ENCODE measurements around the gene INS. TPM values are rescaled to one million over a fixed set of nuclear protein-coding genes. Genes with fewer than 3 reads are reported as not detected.
"Not testable (repeated sequence)": the region's sequence is repeated elsewhere in the genome, so short reads cannot be mapped to it uniquely, and the experiment has no call there.

Gene INS
- total RNA-seq, 2 experiments from 2014 or later: not detected

DNA sequence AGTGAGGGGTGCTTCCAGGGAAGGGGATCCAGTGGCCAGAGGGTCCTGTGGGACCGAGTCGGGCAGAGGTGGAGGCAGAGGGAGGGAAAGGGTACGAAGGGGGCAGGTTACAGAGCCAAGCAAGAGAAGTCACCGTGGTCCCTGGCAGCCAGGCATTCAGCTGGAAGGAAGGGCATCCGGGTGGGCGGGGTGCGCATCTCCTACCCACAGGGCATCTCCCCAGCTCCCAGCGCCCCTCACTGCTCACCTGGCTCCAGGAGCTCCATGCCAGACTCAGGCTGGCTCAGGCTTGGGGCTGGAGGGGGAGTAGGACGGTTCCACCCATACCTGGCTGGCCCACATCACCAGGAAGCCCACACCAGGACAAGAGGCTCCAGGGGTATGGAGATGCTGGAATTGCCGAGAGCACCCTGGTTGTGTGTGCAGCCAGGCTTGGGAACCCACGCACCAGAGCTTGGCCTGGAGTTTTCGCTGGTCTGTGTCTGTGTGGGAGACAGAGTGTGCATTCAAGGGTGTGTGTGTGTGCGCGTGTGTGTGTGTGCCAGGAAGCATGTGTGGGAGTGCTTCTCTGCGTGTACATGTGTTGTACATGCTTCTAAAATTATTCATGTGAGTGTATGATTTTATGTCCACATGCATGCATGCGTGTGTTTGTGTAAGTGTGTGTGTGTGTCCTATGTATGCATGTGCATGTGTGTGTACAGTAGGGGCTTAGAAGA, 17.2 kb upstream of the INS start:
- CTCF ChIA-PET: interaction anchor here (0.6 kb wide), 1 partner anchor 763 kb away, joined by 3 read pairs; no protein-coding TSS in a partner anchor
- POLR2A ChIA-PET; H3K36me3 Mint-ChIP-seq (ENCODE audit: low read depth); H3K4me1 Mint-ChIP-seq; DNase-seq; H3K27me3 Mint-ChIP-seq; intact Hi-C loops (cut with DNase I, micrococcal nuclease); ATAC-seq; H3K27ac Mint-ChIP-seq; H3K9me3 Mint-ChIP-seq (ENCODE audit: low read depth); H3K4me3 Mint-ChIP-seq: not testable (repeated sequence)

GRCh38 chr11:2177076-2177475, 16.1 kb upstream of the INS start:
- DNase-seq: no peak
- Mint-ChIP-seq H3K36me3 (ENCODE audit: low read depth) (no peaks in the 10 kb centered on the region), H3K9me3 (ENCODE audit: low read depth) (no peaks in the 10 kb centered on the region), H3K4me3 (no peak overlapping the region), H3K27ac (no peak overlapping the region), H3K27me3 (no peaks in the 10 kb centered on the region), H3K4me1 (no peaks in the 10 kb centered on the region)
- ChIA-PET POLR2A (no interaction called here), CTCF (no interaction called here)
- ATAC-seq: no peak
- intact Hi-C loops (cut with DNase I, micrococcal nuclease): no loop called here

- intact Hi-C loops (cut with DNase I, micrococcal nuclease): no loop called here
- DNase-seq (no peak), ATAC-seq (no peak)
- no peaks in the 10 kb centered on the region for H3K9me3 Mint-ChIP-seq (ENCODE audit: low read depth)
- ChIA-PET POLR2A (no interaction called here), CTCF (no interaction called here)
- no peak overlapping the region for H3K27ac Mint-ChIP-seq
- no peak overlapping the region for H3K4me3 Mint-ChIP-seq
- no peaks in the 10 kb centered on the region for H3K27me3 Mint-ChIP-seq
- H3K36me3 Mint-ChIP-seq (ENCODE audit: low read depth): no peaks in the 10 kb centered on the region
- no peaks in the 10 kb centered on the region for H3K4me1 Mint-ChIP-seq
Measured at GRCh38 chr11:2176389-2176900, 15.4 kb upstream of the INS start.

DNA sequence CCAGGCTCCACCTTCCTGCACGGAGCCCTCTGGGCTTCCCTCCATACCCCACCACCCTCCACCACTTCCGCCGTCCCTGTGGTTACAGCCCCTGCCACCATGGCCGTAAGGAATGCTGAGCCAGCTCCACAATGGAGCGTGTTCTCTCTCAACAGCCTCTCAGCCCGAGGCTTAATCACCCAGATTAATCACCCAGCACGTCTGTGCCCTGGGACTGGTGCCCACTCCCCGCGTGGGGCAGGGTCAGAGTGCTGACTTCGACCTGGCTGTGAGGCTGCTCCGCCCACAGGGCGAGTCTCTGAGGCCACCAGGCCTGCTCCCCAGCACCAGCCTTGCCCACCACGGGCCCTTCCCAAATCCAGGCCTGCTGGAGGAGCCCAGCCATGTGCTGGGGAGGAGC, 14.7 kb upstream of the INS start:
- Mint-ChIP-seq H3K4me3 (no peak overlapping the region), H3K9me3 (ENCODE audit: low read depth) (no peaks in the 10 kb centered on the region), H3K4me1 (no peaks in the 10 kb centered on the region), H3K36me3 (ENCODE audit: low read depth) (no peaks in the 10 kb centered on the region), H3K27me3 (no peaks in the 10 kb centered on the region), H3K27ac (no peak overlapping the region)
- ChIA-PET CTCF (no interaction called here), POLR2A (no interaction called here)
- intact Hi-C loops (cut with DNase I, micrococcal nuclease): no loop called here
- DNase-seq (no peak), ATAC-seq (no peak)

DNA sequence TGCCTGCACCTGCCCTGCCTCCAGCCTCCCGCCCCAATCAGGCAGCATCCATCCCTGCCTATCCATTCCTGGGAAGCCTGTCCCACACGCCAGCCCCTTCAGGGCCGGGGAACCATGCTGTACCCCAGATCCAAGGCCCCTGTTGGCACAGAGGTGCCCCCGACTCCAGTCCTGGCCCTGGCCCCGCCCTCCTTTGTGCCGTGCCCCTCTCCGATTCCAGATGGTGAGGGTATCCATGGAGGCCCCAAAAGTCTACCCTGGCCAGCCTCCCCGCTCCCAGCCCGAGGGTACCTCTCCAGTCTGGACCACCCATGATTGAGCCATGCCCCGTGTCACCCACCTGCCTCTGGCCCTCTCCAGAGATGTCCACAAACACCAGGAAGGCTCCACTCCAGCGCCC, 13.4 kb upstream of the INS start:
- ChIA-PET POLR2A (no interaction called here), CTCF (no interaction called here)
- ATAC-seq (no peak), DNase-seq (no peak)
- H3K4me1 Mint-ChIP-seq: no peaks in the 10 kb centered on the region
- no peaks in the 10 kb centered on the region for H3K27me3 Mint-ChIP-seq
- H3K4me3 Mint-ChIP-seq: no peak overlapping the region
- no peaks in the 10 kb centered on the region for H3K9me3 Mint-ChIP-seq (ENCODE audit: low read depth)
- no peaks in the 10 kb centered on the region for H3K36me3 Mint-ChIP-seq (ENCODE audit: low read depth)
- no peak overlapping the region for H3K27ac Mint-ChIP-seq
- intact Hi-C loops (cut with DNase I, micrococcal nuclease): no loop called here

- Mint-ChIP-seq H3K4me1 (no peaks in the 10 kb centered on the region), H3K4me3 (no peak overlapping the region), H3K27me3 (no peaks in the 10 kb centered on the region), H3K9me3 (ENCODE audit: low read depth) (no peaks in the 10 kb centered on the region), H3K36me3 (ENCODE audit: low read depth) (no peaks in the 10 kb centered on the region), H3K27ac (no peak overlapping the region)
- intact Hi-C loops (cut with DNase I, micrococcal nuclease): no loop called here
- CTCF ChIA-PET: no interaction called here
- POLR2A ChIA-PET: no interaction called here
- DNase-seq (no peak), ATAC-seq (no peak)
Measured at GRCh38 chr11:2173761-2174160, 12.8 kb upstream of the INS start.

DNA sequence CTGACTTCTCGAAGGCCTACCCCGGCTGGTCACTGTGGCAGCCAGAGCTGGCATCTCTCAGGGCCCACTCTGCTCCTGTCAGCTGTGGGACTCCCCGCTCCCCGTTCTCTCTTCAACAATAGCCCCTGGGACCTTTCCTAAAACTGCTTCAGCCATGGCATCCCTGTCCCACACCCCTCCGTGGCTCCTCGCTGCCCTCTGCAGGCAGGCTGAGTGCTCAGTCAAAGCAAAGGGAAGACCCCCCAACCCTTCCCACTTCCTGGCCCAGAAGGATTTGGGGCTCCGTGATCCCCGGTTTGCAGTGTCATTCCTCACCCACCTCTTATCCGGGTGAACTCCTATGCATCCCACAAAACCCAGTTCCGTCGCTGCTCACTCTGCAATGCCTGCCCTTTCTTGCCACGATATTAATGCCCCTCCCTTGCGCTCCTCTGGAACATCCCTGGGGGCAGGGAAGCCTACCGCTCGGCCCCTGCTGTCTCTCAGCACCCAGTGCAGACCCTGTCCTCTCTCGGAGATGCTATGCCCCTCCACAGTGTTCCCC, 12.2 kb upstream of the INS start:
- intact Hi-C loops (cut with DNase I, micrococcal nuclease): no loop called here
- CTCF ChIA-PET: no interaction called here
- no peak for ATAC-seq

DNA sequence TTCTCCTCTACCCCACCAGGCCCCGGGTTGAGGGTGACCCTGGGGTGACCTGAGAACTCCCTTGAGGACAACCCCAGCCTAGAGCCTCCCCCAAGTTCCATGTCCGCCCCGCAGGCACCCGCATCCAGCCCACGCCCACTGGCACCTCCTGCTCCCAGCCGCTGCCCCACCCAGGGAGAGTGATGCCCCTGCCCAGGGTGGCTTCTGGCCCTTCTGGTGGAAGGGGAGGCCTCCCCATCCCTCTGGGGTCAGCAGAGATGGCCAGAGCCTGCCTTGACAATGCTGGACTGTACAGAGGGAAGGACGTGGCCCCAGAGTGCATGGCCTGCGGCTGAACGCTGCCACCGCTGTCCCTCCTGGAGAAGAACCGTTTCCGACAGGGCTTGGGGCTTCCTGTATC, 11.7 kb upstream of the INS start:
- intact Hi-C loops (cut with DNase I, micrococcal nuclease): no loop called here
- H3K9me3 Mint-ChIP-seq (ENCODE audit: low read depth): no peaks in the 10 kb centered on the region
- CTCF ChIA-PET: no interaction called here
- no peak overlapping the region for H3K4me3 Mint-ChIP-seq
- ATAC-seq (no peak), DNase-seq (no peak)
- POLR2A ChIA-PET: no interaction called here
- H3K4me1 Mint-ChIP-seq: no peaks in the 10 kb centered on the region
- peaks cover 3% of the 10 kb centered on the region for H3K27me3 Mint-ChIP-seq
- no peak overlapping the region for H3K27ac Mint-ChIP-seq
- no peaks in the 10 kb centered on the region for H3K36me3 Mint-ChIP-seq (ENCODE audit: low read depth)

More for the DNA sequence above, 12.2 kb upstream of the INS start:
- H3K9me3 Mint-ChIP-seq (ENCODE audit: low read depth): no peaks in the 10 kb centered on the region
- H3K4me3 Mint-ChIP-seq: no peak overlapping the region
- H3K36me3 Mint-ChIP-seq (ENCODE audit: low read depth): no peaks in the 10 kb centered on the region
- no peak overlapping the region for H3K27ac Mint-ChIP-seq
- no peaks in the 10 kb centered on the region for H3K4me1 Mint-ChIP-seq
- POLR2A ChIA-PET: no interaction called here
- peak; percentile 48 for DNase-seq
- no peaks in the 10 kb centered on the region for H3K27me3 Mint-ChIP-seq

GRCh38 chr11:2171591-2172003, 10.6 kb upstream of the INS start, which contains the start of gene TH:
TSS of gene TH (minus strand) at chr11:2171815. CDS start at chr11:2171786, 29 bp downstream.
- Mint-ChIP-seq H3K27me3 (peaks cover 3% of the 10 kb centered on the region), H3K4me1 (no peaks in the 10 kb centered on the region), H3K9me3 (ENCODE audit: low read depth) (no peaks in the 10 kb centered on the region), H3K27ac (no peak within 1 kb of the TSS), H3K36me3 (ENCODE audit: low read depth) (no peaks in the 10 kb centered on the region), H3K4me3 (no peak within 1 kb of the TSS)
- ATAC-seq (no peak), DNase-seq (no peak)
- ChIA-PET POLR2A (no interaction called here), CTCF (no interaction called here)
- intact Hi-C loops (cut with DNase I, micrococcal nuclease): no loop called here

DNA sequence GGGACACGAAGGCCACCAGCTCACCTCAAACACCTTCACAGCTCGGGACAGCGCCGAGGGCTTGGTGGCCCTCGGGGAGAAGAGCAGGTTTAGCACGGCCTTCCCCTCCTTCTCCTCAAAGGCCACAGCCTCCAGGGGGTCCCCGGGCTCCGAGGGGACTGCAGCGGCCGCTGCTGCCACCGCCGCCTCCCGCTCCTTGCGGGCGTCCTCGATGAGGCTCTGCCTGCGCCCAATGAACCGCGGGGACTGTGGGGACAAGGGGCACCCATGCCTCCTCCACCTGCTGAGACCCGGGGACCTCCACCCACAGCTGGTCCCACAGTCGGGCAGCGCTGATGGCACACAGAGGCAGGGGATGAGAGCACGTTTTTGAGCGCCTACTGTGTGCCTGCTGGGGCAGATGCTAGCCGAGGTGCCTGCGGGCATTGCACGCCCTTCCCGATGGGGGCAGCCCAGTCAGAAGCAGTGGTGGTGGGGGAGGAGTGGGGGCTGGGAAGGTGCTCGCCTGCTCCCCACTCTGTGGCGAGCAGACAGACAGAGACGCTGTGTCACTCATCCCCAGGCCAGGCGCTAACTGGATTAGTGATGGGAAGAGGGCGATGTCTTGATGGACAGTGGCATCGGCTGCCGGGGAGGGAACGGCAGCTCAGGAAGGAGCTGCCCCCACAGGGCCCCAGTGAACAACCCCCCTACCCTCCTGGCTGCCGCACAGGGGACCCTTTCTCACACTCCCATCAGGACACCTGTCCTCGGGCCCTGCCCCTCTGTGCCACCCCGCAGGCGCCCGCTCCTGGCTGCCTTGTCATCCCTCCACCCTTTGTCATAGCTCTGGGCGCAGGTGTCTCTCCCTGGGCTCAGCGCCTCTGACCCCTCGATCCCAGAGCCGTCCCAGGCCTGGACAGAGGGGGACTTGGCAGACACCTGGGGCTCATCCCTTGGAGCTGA, 8.9 kb upstream of the INS start:
- Mint-ChIP-seq H3K4me3 (no peak overlapping the region), H3K4me1 (no peaks in the 10 kb centered on the region), H3K27me3 (peaks cover 3% of the 10 kb centered on the region), H3K9me3 (ENCODE audit: low read depth) (no peaks in the 10 kb centered on the region), H3K27ac (no peak overlapping the region), H3K36me3 (ENCODE audit: low read depth) (no peaks in the 10 kb centered on the region)
- ATAC-seq (no peak), DNase-seq (no peak)
- ChIA-PET CTCF (interaction anchor here (0.6 to 0.8 kb wide), 2 partner anchors 251 to 1836 kb away, joined by 3 to 4 read pairs; no protein-coding TSS in a partner anchor), POLR2A (no interaction called here)
- intact Hi-C loops (cut with DNase I, micrococcal nuclease): no loop called here

DNA sequence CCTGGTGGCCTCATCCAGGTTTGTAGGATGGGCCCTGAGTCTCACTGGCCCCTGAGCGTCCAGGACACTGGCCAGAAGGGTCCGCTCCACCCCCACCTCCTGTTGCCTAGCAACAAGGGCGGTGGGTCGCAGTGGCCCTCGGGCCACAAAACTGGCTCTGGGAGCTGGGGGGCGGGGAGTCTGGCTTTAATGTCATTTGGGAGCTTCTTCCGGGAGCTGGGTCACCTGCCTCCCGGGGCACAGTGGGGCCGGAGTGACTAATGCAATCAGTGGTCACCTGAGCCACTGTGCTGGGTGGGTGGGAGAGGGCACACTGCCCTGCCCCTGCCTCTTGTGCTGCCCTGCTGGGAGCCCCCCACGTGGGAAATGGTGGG, 8.0 kb upstream of the INS start:
- ChIA-PET POLR2A (no interaction called here), CTCF (interaction anchor here (1.3 kb wide), 1 partner anchor 252 kb away, joined by 9 read pairs; no protein-coding TSS in a partner anchor)
- H3K36me3 Mint-ChIP-seq (ENCODE audit: low read depth): no peaks in the 10 kb centered on the region
- no peaks in the 10 kb centered on the region for H3K9me3 Mint-ChIP-seq (ENCODE audit: low read depth)
- peaks cover 3% of the 10 kb centered on the region for H3K27me3 Mint-ChIP-seq
- DNase-seq (no peak), ATAC-seq (no peak)
- H3K27ac Mint-ChIP-seq: no peak overlapping the region
- intact Hi-C loops (cut with DNase I, micrococcal nuclease): no loop called here
- H3K4me3 Mint-ChIP-seq: no peak overlapping the region
- no peaks in the 10 kb centered on the region for H3K4me1 Mint-ChIP-seq

Data from activated CD4-positive, alpha-beta T cell treated with anti-CD3 and anti-CD28 coated beads for 36 hours (primary cell).